Measurements from ENCODE around the gene OR2T6.
"Not testable (repeated sequence)": the region's sequence is repeated elsewhere in the genome, so short reads cannot be mapped to it uniquely, and the experiment has no call there.

The OR2T6 gene

DNA sequence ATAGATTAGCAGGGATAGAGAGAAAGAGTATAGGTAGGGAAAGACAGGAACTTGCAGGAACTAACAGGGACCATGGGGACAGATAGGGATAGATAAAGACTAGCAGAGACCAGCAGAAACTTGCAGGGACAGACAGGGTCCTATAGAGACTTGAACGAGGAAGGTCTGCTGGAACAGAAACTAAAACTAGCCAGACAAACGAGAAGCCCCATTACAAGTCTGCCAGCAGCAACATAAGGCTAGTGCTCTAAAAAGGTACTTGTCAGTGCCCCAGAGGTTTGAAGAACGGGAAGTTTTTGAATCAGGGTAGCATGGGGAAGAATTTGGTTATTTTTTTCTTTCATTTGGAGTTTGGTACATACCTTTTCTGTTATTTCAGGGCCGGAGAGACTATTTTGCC is 56.7 kb downstream of the OR2T6 start:
- in situ Hi-C loops (cut with MboI; ENCODE audit: low sequenced_read_pairs): not testable (repeated sequence)

GRCh38 chr1:248433811-248434415 is 58.4 kb downstream of the OR2T6 start:
- in situ Hi-C loops (cut with MboI; ENCODE audit: low sequenced_read_pairs): not testable (repeated sequence)

- in situ Hi-C loops (cut with MboI; ENCODE audit: low sequenced_read_pairs): not testable (repeated sequence)
These were observed 59.4 kb downstream of the OR2T6 start for GRCh38 chr1:248434913-248435312.

DNA sequence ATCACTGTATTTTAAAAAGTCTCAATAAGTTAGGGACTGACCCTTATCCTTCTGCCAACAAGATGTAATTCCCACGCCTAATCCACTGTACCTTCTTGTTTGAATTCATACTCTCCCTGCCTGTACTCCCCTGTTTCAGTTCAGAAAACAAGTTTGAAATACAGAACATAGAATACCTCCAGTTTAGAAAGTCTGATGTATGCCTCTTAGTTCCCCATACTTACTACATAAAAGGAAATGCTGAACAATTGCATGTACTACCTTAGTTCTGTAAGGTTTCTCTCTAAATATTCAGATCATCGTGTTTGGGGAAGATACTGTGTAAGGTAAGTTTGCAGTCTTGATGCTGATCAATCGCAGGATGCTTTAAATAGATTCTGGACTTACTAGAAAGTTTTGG is 60.8 kb downstream of the OR2T6 start:
- in situ Hi-C loops (cut with MboI; ENCODE audit: low sequenced_read_pairs): not testable (repeated sequence)

DNA sequence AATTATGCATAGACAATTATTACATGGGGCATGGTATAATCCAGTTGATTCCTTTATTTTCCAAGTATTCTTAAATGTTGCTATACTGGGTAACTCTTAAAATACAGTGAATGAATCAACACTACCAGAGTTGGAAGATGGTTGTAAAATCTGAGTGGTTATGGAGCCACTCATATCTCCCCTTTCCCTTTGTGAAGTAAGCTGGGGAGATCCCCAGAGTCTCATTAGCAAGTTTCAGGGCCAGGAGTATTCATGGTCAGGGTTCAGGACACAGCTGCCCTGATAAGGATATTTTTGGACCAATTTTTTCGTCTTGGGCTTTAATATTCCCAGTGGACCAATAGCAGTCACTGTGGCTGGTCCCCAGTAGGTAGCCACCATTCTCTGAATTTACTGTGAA is 63.1 kb downstream of the OR2T6 start:
- in situ Hi-C loops (cut with MboI; ENCODE audit: low sequenced_read_pairs): not testable (repeated sequence)

- in situ Hi-C loops (cut with MboI; ENCODE audit: low sequenced_read_pairs): not testable (repeated sequence)
These were observed 63.7 kb downstream of the OR2T6 start for GRCh38 chr1:248439283-248439682.
